ENCODE results near the gene GSAP. TPM values are rescaled to one million over a fixed set of nuclear protein-coding genes. Genes with fewer than 3 reads are reported as not detected.

Gene GSAP
- total RNA-seq, 1 donor = 3.5 TPM

- H3K4me3 ChIP-seq (ENCODE audit: low read depth, low read length) = no peak overlapping the region
- no peak for TF ChIP-seq CTCF (IDR thresholded peaks at IDR 0.05; ENCODE audit: insufficient read depth, low read length)
- DNase-seq (ENCODE audit: low read depth) = no peak
Measured at GRCh38 chr7:77382532-77382931, 33.6 kb downstream of the GSAP start.

GRCh38 chr7:77378584-77378983 lies 37.6 kb downstream of the GSAP start:
- no peak for TF ChIP-seq CTCF (IDR thresholded peaks at IDR 0.05; ENCODE audit: insufficient read depth, low read length)
- DNase-seq (ENCODE audit: low read depth) = no peak
- H3K4me3 ChIP-seq (ENCODE audit: low read depth, low read length) = no peak overlapping the region

GRCh38 chr7:77370606-77371005 lies 45.5 kb downstream of the GSAP start:
- TF ChIP-seq CTCF (IDR thresholded peaks at IDR 0.05; ENCODE audit: insufficient read depth, low read length) = no peak
- H3K4me3 ChIP-seq (ENCODE audit: low read depth, low read length) = no peak overlapping the region
- no peak for DNase-seq (ENCODE audit: low read depth)

- TF ChIP-seq CTCF (IDR thresholded peaks at IDR 0.05; ENCODE audit: insufficient read depth, low read length) = no peak
- no peak overlapping the region for H3K4me3 ChIP-seq (ENCODE audit: low read depth, low read length)
- peak; percentile 6 for DNase-seq (ENCODE audit: low read depth)
Measured at GRCh38 chr7:77368974-77369373, 47.2 kb downstream of the GSAP start.

GRCh38 chr7:77367976-77368375 lies 48.2 kb downstream of the GSAP start:
- no peak overlapping the region for H3K4me3 ChIP-seq (ENCODE audit: low read depth, low read length)
- no peak for TF ChIP-seq CTCF (IDR thresholded peaks at IDR 0.05; ENCODE audit: insufficient read depth, low read length)
- DNase-seq (ENCODE audit: low read depth) = no peak

GRCh38 chr7:77362905-77363304 lies 53.2 kb downstream of the GSAP start:
- H3K4me3 ChIP-seq (ENCODE audit: low read depth, low read length) = no peak overlapping the region
- no peak for DNase-seq (ENCODE audit: low read depth)
- no peak for TF ChIP-seq CTCF (IDR thresholded peaks at IDR 0.05; ENCODE audit: insufficient read depth, low read length)

- DNase-seq (ENCODE audit: low read depth) = no peak
- TF ChIP-seq CTCF (IDR thresholded peaks at IDR 0.05; ENCODE audit: insufficient read depth, low read length) = no peak
- H3K4me3 ChIP-seq (ENCODE audit: low read depth, low read length) = no peak overlapping the region
Measured at GRCh38 chr7:77360969-77361368, 55.2 kb downstream of the GSAP start.

All from fibroblast of the aortic adventitia (primary cell).